Activated naive CD8-positive, alpha-beta T cell treated with anti-CD3 and anti-CD28 coated beads for 36 hours (primary cell): ENCODE measurements around the gene PRMT9. TPM values are rescaled to one million over a fixed set of nuclear protein-coding genes. Genes with fewer than 3 reads are reported as not detected.

Experiments
- DNase-seq: peaks from one replicate; pipeline ENCODE4 v3.0.0; 2021
- H3K27ac Mint-ChIP-seq: one replicate; pipeline ENCODE4 v1.8.0; 2022; ENCODE audit warnings: mild to moderate bottlenecking, moderate library complexity, mixed read lengths
- H3K27me3 Mint-ChIP-seq: one replicate; pipeline ENCODE4 v1.8.0; 2022; ENCODE audit warnings: mild to moderate bottlenecking, mixed read lengths
- H3K36me3 Mint-ChIP-seq: one replicate; pipeline ENCODE4 v1.8.0; 2021; ENCODE audit warnings: mild to moderate bottlenecking, mixed read lengths
- H3K4me1 Mint-ChIP-seq: one replicate; pipeline ENCODE4 v1.8.0; 2021; ENCODE audit warnings: mixed read lengths
- H3K4me3 Mint-ChIP-seq: one replicate; pipeline ENCODE4 v1.8.0; 2022; ENCODE audit warnings: mild to moderate bottlenecking, moderate library complexity, mixed read lengths
- H3K9me3 Mint-ChIP-seq: one replicate; pipeline ENCODE4 v1.8.0; 2022; ENCODE audit warnings: mixed read lengths
- total RNA-seq, 2 experiments: library from RNA; stranded (reverse); gene quantifications; one replicate each; pipeline ENCODE4 v1.2.3, GENCODE V29; 2021

PRMT9 gene
- total RNA-seq, 2 experiments from 2014 or later, result 6.8 to 7.1 TPM

DNA sequence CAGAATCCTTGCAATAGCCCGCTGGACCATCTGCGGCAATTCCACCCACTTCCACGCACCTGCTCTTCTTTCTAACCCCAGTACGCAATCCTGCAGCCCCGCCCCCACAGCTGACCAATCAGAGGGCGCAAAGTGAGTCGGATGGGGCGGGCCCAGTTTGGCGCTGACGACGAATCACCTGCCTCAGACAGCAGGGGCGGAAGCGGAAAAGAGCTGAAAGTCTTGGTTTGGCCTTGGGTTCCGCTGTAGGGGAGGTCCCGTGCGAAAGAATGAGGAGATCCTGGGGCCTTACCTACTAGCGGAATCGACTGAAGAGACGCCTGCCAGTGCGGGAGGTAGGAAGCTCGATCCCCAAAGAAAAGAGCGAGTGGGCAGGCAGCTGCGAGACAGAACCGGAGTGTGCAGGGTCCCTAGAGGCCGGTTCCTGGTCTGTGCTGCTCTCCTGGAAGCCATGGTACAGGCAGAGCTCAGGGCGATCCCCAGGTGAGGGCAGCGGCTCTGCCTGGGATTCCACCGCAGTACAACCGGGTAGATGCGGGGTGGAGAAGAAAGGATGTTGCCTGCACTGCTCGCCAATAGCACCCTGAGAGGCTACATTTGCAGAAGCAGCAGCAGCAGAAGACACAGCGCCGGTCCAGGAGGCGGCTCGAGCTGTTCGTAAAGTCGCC lies 66.7 kb downstream of the PRMT9 start, which contains the start of gene TMEM184C:
TSS of gene TMEM184C (plus strand) at position 225 of the 668 bp plus-strand sequence. CDS start 560 bp downstream, outside the sequence.
- Mint-ChIP-seq H3K4me3 (peak within 1 kb of the TSS; percentile 97), H3K27ac (peak within 1 kb of the TSS; percentile 95), H3K9me3 (no peaks in the 10 kb centered on the region), H3K27me3 (no peaks in the 10 kb centered on the region), H3K36me3 (peaks cover 15% of the 10 kb centered on the region), H3K4me1 (peaks cover 21% of the 10 kb centered on the region)
- DNase-seq, result peak; percentile 98

DNA sequence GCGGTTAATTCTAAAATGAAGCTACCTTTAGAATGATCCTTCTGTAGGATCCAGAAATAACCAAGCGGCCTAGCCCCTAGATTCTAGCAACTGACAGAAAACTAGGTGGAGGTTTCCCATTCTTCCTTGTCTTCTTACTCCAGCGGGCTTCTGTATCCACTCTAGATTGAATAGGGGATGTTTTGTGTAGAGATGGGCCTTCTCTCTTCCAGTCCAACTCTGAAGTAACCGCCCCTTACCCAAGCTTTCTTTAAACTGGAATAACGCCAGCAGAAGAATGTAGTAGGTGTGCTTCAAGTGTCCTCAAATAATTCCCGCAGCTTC lies 67.2 kb downstream of the PRMT9 start:
- peaks cover 21% of the 10 kb centered on the region for H3K4me1 Mint-ChIP-seq
- no peak for DNase-seq
- H3K4me3 Mint-ChIP-seq, result peak overlapping the region; percentile 97
- peaks cover 15% of the 10 kb centered on the region for H3K36me3 Mint-ChIP-seq
- H3K27me3 Mint-ChIP-seq, result no peaks in the 10 kb centered on the region
- H3K9me3 Mint-ChIP-seq, result no peaks in the 10 kb centered on the region
- peak overlapping the region; percentile 95 for H3K27ac Mint-ChIP-seq

DNA sequence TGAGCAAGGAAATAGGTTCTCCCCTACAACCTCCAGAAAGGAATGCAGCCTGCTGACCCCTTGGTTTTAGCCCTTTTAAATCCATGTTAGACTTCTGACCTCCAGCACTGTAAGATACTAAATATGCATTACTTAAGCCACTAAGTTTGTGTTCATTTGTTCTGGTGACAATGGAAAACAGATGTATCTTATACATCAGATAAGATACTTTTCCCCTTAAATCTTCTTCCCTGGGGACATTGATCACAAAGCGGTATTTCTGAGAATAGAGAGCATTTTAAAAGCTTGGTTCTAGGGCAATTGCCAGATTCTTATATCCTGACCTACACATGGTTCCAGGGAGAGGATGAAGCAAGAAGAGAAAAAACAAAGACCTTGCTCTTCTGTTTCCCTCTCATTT lies 73.3 kb downstream of the PRMT9 start:
- H3K27ac Mint-ChIP-seq, result no peak overlapping the region
- no peaks in the 10 kb centered on the region for H3K27me3 Mint-ChIP-seq
- H3K4me3 Mint-ChIP-seq, result no peak overlapping the region
- H3K9me3 Mint-ChIP-seq, result no peaks in the 10 kb centered on the region
- DNase-seq, result no peak
- H3K4me1 Mint-ChIP-seq, result no peaks in the 10 kb centered on the region
- no peaks in the 10 kb centered on the region for H3K36me3 Mint-ChIP-seq

DNA sequence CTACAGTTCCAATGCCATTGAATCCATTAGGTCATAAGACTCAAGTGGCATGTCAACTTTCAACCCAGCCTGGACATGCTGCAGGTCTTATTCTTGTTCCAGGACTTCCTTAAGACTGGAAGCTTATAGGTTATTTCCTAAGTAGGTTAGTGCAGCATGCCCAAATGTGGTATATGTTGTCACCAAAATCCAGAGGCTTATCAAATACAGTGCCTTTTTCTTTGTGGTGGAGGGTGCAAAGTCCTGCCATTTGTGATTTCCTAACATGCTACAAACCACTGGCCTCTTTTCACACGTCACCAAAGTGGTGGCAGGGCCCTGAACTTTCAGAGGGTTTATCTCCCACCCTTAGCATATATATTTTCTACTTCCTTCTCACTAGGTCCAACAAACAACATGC lies 76.5 kb downstream of the PRMT9 start:
- Mint-ChIP-seq H3K9me3 (no peaks in the 10 kb centered on the region), H3K4me1 (no peaks in the 10 kb centered on the region), H3K36me3 (no peaks in the 10 kb centered on the region), H3K27ac (no peak overlapping the region), H3K4me3 (no peak overlapping the region), H3K27me3 (no peaks in the 10 kb centered on the region)
- no peak for DNase-seq

DNA sequence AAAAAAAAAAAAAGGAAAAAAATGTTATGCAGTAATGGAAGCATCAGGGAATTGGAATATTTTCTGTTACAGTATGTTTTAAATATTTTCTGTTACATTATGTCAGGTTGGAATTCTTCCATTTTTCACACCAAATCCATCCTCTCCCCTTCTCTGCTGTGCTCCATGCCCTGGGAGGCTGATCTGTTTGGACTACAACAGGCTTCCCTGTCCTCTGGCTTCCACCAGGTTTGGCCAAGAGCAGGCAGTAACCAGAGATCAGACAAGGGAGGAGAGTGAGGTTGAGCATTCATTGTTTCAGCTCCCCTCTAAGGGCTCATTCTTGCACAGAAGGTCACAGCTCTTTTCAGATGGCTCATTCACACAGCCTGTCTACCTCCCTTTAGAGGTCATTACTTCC lies 78.5 kb downstream of the PRMT9 start:
- H3K4me1 Mint-ChIP-seq, result no peaks in the 10 kb centered on the region
- no peaks in the 10 kb centered on the region for H3K36me3 Mint-ChIP-seq
- H3K9me3 Mint-ChIP-seq, result no peaks in the 10 kb centered on the region
- no peak overlapping the region for H3K27ac Mint-ChIP-seq
- no peaks in the 10 kb centered on the region for H3K27me3 Mint-ChIP-seq
- DNase-seq, result no peak
- H3K4me3 Mint-ChIP-seq, result no peak overlapping the region

GRCh38 chr4:147599769-147600168 lies 84.2 kb downstream of the PRMT9 start:
- Mint-ChIP-seq H3K4me1 (no peaks in the 10 kb centered on the region), H3K27ac (no peak overlapping the region), H3K27me3 (no peaks in the 10 kb centered on the region), H3K36me3 (no peaks in the 10 kb centered on the region), H3K9me3 (no peaks in the 10 kb centered on the region), H3K4me3 (no peak overlapping the region)
- no peak for DNase-seq

DNA sequence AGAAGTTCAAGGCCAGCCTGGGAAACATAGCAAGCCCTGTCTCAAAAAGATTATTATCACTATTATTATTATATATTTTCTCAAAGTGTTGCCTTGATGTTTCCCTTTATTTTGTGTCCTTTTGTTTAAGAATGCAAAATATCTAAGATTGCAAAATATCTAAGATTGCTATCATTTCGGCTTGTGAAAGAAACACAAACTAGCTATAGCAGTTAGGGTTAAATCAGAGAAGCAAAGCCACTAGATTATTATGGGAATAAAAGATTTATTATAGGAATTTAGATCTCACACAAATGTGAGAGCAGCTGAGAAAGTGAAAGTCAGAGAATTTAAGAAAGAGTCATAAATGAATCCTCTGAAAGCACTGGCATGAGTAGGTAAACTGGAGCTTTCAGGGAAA lies 84.8 kb downstream of the PRMT9 start:
- H3K36me3 Mint-ChIP-seq, result no peaks in the 10 kb centered on the region
- no peak overlapping the region for H3K27ac Mint-ChIP-seq
- H3K9me3 Mint-ChIP-seq, result no peaks in the 10 kb centered on the region
- H3K4me1 Mint-ChIP-seq, result no peaks in the 10 kb centered on the region
- no peak overlapping the region for H3K4me3 Mint-ChIP-seq
- no peaks in the 10 kb centered on the region for H3K27me3 Mint-ChIP-seq
- no peak for DNase-seq

GRCh38 chr4:147597561-147597960 lies 86.4 kb downstream of the PRMT9 start:
- Mint-ChIP-seq H3K36me3 (no peaks in the 10 kb centered on the region), H3K4me3 (no peak overlapping the region), H3K27me3 (no peaks in the 10 kb centered on the region), H3K27ac (no peak overlapping the region), H3K4me1 (no peaks in the 10 kb centered on the region), H3K9me3 (no peaks in the 10 kb centered on the region)
- DNase-seq, result no peak

GRCh38 chr4:147596981-147597380 lies 87.0 kb downstream of the PRMT9 start:
- H3K4me3 Mint-ChIP-seq, result no peak overlapping the region
- H3K36me3 Mint-ChIP-seq, result no peaks in the 10 kb centered on the region
- DNase-seq, result no peak
- no peak overlapping the region for H3K27ac Mint-ChIP-seq
- H3K27me3 Mint-ChIP-seq, result no peaks in the 10 kb centered on the region
- no peaks in the 10 kb centered on the region for H3K4me1 Mint-ChIP-seq
- no peaks in the 10 kb centered on the region for H3K9me3 Mint-ChIP-seq

DNA sequence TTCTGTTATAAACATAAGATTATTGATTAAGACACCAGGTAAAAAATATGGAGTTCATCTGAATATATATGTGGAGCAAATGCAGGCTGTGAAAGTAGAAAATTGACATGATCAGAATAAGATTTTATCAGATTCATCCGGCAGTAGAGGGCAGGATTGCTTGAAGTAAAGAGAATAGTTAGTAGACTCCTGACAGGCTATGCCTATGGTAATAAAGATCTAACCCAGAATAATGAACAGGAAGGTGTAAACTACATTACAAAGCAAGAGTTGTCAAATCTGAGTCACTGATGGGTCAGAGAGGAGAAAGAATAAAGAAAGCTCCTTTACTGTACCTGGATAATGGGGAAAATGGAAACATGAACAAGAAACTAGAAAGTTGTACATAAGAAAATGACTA lies 87.6 kb downstream of the PRMT9 start:
- Mint-ChIP-seq H3K27me3 (no peaks in the 10 kb centered on the region), H3K27ac (no peak overlapping the region), H3K36me3 (no peaks in the 10 kb centered on the region), H3K4me3 (no peak overlapping the region), H3K9me3 (no peaks in the 10 kb centered on the region), H3K4me1 (no peaks in the 10 kb centered on the region)
- no peak for DNase-seq

GRCh38 chr4:147594578-147594977 lies 89.4 kb downstream of the PRMT9 start:
- Mint-ChIP-seq H3K27me3 (no peaks in the 10 kb centered on the region), H3K9me3 (no peaks in the 10 kb centered on the region), H3K36me3 (no peaks in the 10 kb centered on the region), H3K4me1 (peaks cover 2% of the 10 kb centered on the region), H3K4me3 (no peak overlapping the region), H3K27ac (no peak overlapping the region)
- DNase-seq, result no peak

DNA sequence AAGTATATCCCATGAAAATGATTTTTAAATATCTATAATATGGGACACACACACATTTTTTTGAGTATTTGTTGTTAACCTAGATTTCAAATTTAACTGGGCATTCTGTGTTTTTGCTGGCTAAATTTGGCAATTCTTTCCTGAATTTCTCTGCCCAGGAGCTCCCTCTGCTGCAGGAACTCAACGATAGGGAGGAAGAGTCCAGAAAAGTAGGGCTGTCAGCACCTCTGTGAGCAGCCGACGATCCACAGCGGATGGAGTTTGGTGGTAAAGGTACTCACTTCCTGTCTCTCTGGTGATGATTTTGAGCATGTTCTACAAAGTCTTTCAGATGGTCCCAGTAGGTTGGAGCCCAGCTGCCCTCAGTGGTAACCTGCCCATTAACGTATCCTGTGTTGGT lies 89.9 kb downstream of the PRMT9 start:
- no peaks in the 10 kb centered on the region for H3K36me3 Mint-ChIP-seq
- no peaks in the 10 kb centered on the region for H3K9me3 Mint-ChIP-seq
- H3K27me3 Mint-ChIP-seq, result no peaks in the 10 kb centered on the region
- H3K27ac Mint-ChIP-seq, result no peak overlapping the region
- peaks cover 2% of the 10 kb centered on the region for H3K4me1 Mint-ChIP-seq
- no peak overlapping the region for H3K4me3 Mint-ChIP-seq
- no peak for DNase-seq

DNA sequence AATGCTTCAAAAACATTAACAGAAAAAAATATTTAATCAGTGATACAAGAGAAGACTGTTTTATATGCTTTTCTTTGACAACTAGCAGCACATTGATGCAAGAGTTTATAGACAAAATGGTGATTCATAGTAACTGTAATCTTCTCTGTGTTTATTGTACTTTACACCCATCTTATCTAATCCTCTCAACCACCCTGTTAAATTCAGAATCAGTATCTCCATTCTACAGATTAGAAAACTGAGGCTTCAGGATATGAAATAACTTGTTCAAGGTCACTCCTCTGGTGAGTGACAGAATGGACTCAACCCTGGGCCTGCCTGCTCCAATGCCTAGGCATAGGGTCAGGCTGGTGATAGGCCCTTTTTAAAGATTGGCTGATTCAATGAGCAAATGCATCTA lies 92.9 kb downstream of the PRMT9 start:
- Mint-ChIP-seq H3K27ac (no peak overlapping the region), H3K9me3 (no peaks in the 10 kb centered on the region), H3K36me3 (no peaks in the 10 kb centered on the region), H3K27me3 (no peaks in the 10 kb centered on the region), H3K4me1 (peaks cover 2% of the 10 kb centered on the region), H3K4me3 (no peak overlapping the region)
- DNase-seq, result no peak

- H3K4me1 Mint-ChIP-seq, result peaks cover 2% of the 10 kb centered on the region
- H3K4me3 Mint-ChIP-seq, result no peak overlapping the region
- DNase-seq, result peak; percentile 34
- no peak overlapping the region for H3K27ac Mint-ChIP-seq
- H3K9me3 Mint-ChIP-seq, result peaks cover 2% of the 10 kb centered on the region
- no peaks in the 10 kb centered on the region for H3K36me3 Mint-ChIP-seq
- H3K27me3 Mint-ChIP-seq, result no peaks in the 10 kb centered on the region
Measured at GRCh38 chr4:147590249-147590920, 93.6 kb downstream of the PRMT9 start.

GRCh38 chr4:147589586-147589985 lies 94.4 kb downstream of the PRMT9 start:
- no peaks in the 10 kb centered on the region for H3K36me3 Mint-ChIP-seq
- H3K4me1 Mint-ChIP-seq, result peaks cover 2% of the 10 kb centered on the region
- H3K4me3 Mint-ChIP-seq, result no peak overlapping the region
- H3K9me3 Mint-ChIP-seq, result peaks cover 5% of the 10 kb centered on the region
- H3K27ac Mint-ChIP-seq, result no peak overlapping the region
- H3K27me3 Mint-ChIP-seq, result no peaks in the 10 kb centered on the region
- no peak for DNase-seq
